ENCODE results near the gene DTX3L.

GRCh38 chr3:122586098-122586497 lies 22.0 kb downstream of the DTX3L start:
- TF ChIP-seq CTCF (IDR thresholded peaks at IDR 0.05) (no peak), EP300 (IDR thresholded peaks at IDR 0.05) (no peak), POLR2A (IDR thresholded peaks at IDR 0.05) (no peak)
